Measurements from ENCODE around the gene SNRPA. TPM values are rescaled to one million over a fixed set of nuclear protein-coding genes. Genes with fewer than 3 reads are reported as not detected.

Gene SNRPA
- total and polyA plus RNA-seq, 2 of the 13 experiments (the other 11 are each of a cell fraction or from before 2014, with no cell fraction given) = 59.6 to 162 TPM

GRCh38 chr19:40717880-40718773, 32.9 kb upstream of the SNRPA start (continued):
- TF ChIP-seq PRDM4 (CRISPR knock-in tag; IDR thresholded peaks at IDR 0.05; ENCODE audit: borderline replicate concordance) (no peak), ATF6 (CRISPR knock-in tag; conservative IDR thresholded peaks at IDR 0.05) (0 out of 2 replicates have a peak, but pooled peaks have one; percentile 14), ARNT (IDR thresholded peaks at IDR 0.05) (no peak), ZFP41 (CRISPR knock-in tag; IDR thresholded peaks at IDR 0.05; ENCODE audit: borderline replicate concordance) (no peak), SMYD3 (CRISPR knock-in tag; IDR thresholded peaks at IDR 0.05) (no peak), ZFP37 (CRISPR knock-in tag; IDR thresholded peaks at IDR 0.05; ENCODE audit: borderline replicate concordance) (no peak), MLLT10 (CRISPR knock-in tag; IDR thresholded peaks at IDR 0.05) (no peak), RBM22 (optimal IDR thresholded peaks at IDR 0.05; ENCODE audit: low read length) (no peak), CEBPB (IDR thresholded peaks at IDR 0.05; ENCODE audit: borderline replicate concordance, low read depth, low read length) (no peak), ZNF557 (CRISPR knock-in tag; IDR thresholded peaks at IDR 0.05) (no peak), KMT2B (CRISPR knock-in tag; IDR thresholded peaks at IDR 0.05) (peak; percentile 36; the same call in 1 of the 2 replicates), REPIN1 (CRISPR knock-in tag; IDR thresholded peaks at IDR 0.05; ENCODE audit: borderline replicate concordance, low read depth) (no peak; the same call in 1 of the 2 replicates), HNRNPK (IDR thresholded peaks at IDR 0.05; ENCODE audit: low read depth, low read length, poor library complexity, severe bottlenecking) (no peak), KDM6A (CRISPR knock-in tag; IDR thresholded peaks at IDR 0.05; ENCODE audit: low read depth) (no peak), TEF (CRISPR knock-in tag; IDR thresholded peaks at IDR 0.05) (no peak)

Data from HepG2 (cell line).